Subcutaneous adipose tissue (tissue), 4 donors: ENCODE measurements around the gene RAB38. TPM values are rescaled to one million over a fixed set of nuclear protein-coding genes. Genes with fewer than 3 reads are reported as not detected.

ENCODE experiments used
- total RNA-seq, 4 donors: library from RNA; depleted of rRNA; stranded (reverse); fragments of >200 nt; gene quantifications; one replicate each; pipeline ENCODE4 v1.1.0, GENCODE V29; 2016
- TF ChIP-seq, protein P1 (sequence below): fragments of 450-650 bp; IDR thresholded peaks from one replicate; pipeline ENCODE4 v1.5.1; 2016; ENCODE audit warnings: low read depth, mild to moderate bottlenecking, control low read depth, antibody characterized with exemption, moderate library complexity

The RAB38 gene
- total RNA-seq, 4 donors from 2014 or later = 0.44 to 5.9 (median 3.9) TPM; not detected in 1

GRCh38 chr11:88171982-88172381, 3.3 kb downstream of the RAB38 start:
- TF ChIP-seq, protein P1, sequence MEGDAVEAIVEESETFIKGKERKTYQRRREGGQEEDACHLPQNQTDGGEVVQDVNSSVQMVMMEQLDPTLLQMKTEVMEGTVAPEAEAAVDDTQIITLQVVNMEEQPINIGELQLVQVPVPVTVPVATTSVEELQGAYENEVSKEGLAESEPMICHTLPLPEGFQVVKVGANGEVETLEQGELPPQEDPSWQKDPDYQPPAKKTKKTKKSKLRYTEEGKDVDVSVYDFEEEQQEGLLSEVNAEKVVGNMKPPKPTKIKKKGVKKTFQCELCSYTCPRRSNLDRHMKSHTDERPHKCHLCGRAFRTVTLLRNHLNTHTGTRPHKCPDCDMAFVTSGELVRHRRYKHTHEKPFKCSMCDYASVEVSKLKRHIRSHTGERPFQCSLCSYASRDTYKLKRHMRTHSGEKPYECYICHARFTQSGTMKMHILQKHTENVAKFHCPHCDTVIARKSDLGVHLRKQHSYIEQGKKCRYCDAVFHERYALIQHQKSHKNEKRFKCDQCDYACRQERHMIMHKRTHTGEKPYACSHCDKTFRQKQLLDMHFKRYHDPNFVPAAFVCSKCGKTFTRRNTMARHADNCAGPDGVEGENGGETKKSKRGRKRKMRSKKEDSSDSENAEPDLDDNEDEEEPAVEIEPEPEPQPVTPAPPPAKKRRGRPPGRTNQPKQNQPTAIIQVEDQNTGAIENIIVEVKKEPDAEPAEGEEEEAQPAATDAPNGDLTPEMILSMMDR = no peak

DNA sequence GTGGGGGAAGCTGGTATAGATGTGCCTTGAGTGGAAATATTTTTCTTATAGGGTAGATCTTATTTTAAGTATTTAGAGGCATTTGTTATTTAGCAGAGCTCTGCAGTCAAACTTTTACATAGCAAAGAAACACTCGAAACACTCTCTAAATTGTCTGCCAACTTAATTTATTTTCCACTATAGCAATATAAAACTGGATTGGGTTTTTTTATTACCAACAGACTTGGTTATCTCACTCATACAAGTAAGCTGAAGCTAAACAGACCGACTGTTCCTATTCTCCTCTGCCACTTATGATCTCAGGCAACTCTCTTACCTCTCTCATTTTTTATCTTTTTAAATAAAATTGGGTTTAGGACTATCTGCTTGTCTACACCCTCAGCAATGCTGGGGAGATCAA, 4.6 kb downstream of the RAB38 start:
- TF ChIP-seq, protein P1 = no peak

DNA sequence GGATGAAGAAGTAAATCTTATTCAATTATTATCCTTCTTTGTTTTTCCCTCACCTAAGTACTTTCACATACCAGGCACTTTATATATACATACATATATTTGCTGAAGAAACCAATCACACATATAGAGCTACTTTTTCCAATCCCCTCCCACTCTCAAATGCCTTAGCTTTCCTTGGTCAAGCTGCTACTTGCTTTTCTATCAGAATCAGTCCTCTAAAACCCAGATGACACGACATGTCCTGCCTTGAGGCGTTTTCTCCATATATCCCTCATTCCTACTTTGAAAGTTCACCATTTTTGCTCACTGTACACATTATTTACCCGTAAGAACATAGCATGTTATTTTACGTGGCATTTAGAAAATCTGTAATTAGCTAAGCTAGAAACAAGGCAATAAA, 5.4 kb downstream of the RAB38 start:
- TF ChIP-seq, protein P1 = no peak

DNA sequence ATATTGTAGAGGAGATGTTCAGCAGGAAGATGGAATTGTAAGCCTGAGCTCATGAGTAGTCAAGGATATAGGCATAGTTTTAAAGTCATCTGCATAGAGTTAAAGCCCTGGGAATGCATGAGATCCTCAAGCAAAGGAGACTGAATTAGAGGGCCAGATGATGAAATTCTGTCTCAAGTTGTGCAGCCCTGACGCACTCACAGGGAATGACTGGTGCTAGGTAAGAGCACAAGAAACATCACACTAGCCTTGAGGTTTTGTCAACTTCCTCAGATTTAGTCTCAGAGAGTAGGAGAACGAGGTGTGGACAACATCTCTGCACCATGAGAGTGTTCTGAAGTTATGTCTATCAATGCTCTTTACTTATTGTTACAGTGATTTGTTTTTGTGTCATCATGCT, 5.8 kb downstream of the RAB38 start:
- TF ChIP-seq, protein P1 = no peak

DNA sequence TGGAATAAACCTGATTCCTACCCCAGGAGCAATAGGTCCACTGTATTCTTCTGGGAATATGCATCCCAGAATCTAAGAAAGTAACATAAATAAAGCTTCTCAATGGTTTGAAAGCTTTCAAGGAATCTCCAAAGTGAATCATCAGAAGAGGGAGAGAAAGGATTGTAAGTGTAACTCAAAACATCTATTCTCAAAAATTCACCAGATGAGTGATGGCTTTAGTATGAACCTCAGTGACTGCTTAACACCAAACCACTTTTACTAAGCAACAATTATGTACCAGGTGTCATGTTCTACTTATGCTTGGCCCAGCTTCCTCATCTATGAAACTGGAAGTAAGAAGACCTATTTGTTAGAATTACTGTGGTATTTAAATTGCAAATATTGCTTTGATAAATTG, 7.4 kb downstream of the RAB38 start:
- TF ChIP-seq, protein P1 = no peak

- TF ChIP-seq, protein P1 = no peak
These were observed 10.2 kb downstream of the RAB38 start for GRCh38 chr11:88164806-88165585.

DNA sequence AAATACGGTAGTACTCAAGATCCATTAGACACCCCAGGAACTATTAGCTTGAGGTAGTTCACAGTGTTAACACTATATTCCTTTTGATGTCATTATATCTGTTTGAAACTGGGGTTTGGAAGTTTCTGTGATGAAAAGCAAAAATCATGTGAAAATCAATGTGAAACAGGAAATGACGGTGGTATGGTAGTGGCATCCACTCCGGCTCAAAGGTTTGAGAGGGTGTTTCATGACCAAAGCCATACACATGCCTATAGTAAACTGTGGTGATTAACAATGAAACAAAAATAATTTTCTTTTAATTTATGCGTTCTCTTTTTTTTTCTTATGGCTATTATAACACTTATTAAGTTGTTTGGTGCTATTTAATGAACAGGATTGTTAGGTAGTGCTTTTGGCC, 10.9 kb downstream of the RAB38 start:
- TF ChIP-seq, protein P1 = no peak
